HCT116 (cell line): Measurements from ENCODE around the gene WBP2NL. TPM values are rescaled to one million over a fixed set of nuclear protein-coding genes. Genes with fewer than 3 reads are reported as not detected.

Source experiments
- ATAC-seq: fragments of 200-7000 bp; cut with Tn5 transposase; 2 replicates; pipeline ENCODE4 v1.9.1; 2020; ENCODE audit warnings: mild to moderate bottlenecking, moderate library complexity
- BruUV-seq: library from RNA; stranded (reverse); fragments of 400-500 nt; replicated peaks from 2 replicates; lab custom pipeline; 2021; lab: Mats Ljungman, UMichigan
- CTCF ChIA-PET: fragments of 300-600 bp; sonication (Branson Sonifier 250); formaldehyde crosslinking; loops from one replicate; lab custom pipeline; 2021; ENCODE audit warnings: antibody characterized with exemption; lab: Charles Lee
- POLR2A ChIA-PET: fragments of 300-600, 350-600 bp; sonication (Branson Sonifier 250); formaldehyde crosslinking; loops from one replicate; lab custom pipeline; 2021; ENCODE audit warnings: antibody characterized with exemption; lab: Charles Lee
- RAD21 ChIA-PET, 2 experiments: fragments of 300-600 bp; sonication (Branson Sonifier 250); formaldehyde crosslinking; loops; one replicate each; lab custom pipeline; 2023; ENCODE audit warnings: low total read pairs in 2 of 2; ENCODE audit not compliant: uncharacterized antibody in 2 of 2, unreplicated experiment in 2 of 2, low non-redundant PET in 1 of 2; lab: Charles Lee
- DNase-seq: peaks from one replicate; pipeline ENCODE4 v3.0.0-alpha.2; 2010; ENCODE audit warnings: low read depth, low spot score
- H2AFZ ChIP-seq: fragments of 200-600 bp; shearing (Covaris generic), sonication (generic); 2 replicates; pipeline ENCODE4 v1.6.1; 2017; ENCODE audit warnings: low read depth, mixed run types, mixed read lengths, antibody characterized with exemption, low read length; ENCODE audit not compliant: poor library complexity, severe bottlenecking
- H3K27ac ChIP-seq: 2 replicates; pipeline ENCODE4 v1.5.1; 2012; ENCODE audit warnings: low read depth, low read length
- H3K27me3 ChIP-seq: fragments of 200-600 bp; sonication (generic); 2 replicates; pipeline ENCODE4 v1.6.1; 2016; ENCODE audit warnings: mixed run types, low read length, mixed read lengths; ENCODE audit not compliant: insufficient read depth
- H3K36me3 ChIP-seq, 2 experiments: fragments of 200-500 bp in 1 of 2; fragments of 200-600 bp in 1 of 2; sonication (Bioruptor generic) in 1 of 2; sonication (generic) in 1 of 2; 2 replicates each; pipeline versions ENCODE4 v1.5.1 to v1.6.1; 2014 to 2016; ENCODE audit warnings: low read length in 2 of 2, inconsistent platforms in 1 of 2, mixed read lengths in 1 of 2, mixed run types in 1 of 2; ENCODE audit not compliant: insufficient read depth in 2 of 2, control insufficient read depth in 1 of 2
- H3K4me1 ChIP-seq, 2 experiments: fragments of 200-600 bp in 1 of 2; sonication (generic) in 1 of 2; 2 replicates each; pipeline versions ENCODE4 v1.5.1 to v1.6.1; 2012 to 2017; ENCODE audit warnings: low read length in 2 of 2, inconsistent platforms in 1 of 2, mild to moderate bottlenecking in 1 of 2, mixed read lengths in 1 of 2, mixed run types in 1 of 2, moderate library complexity in 1 of 2; ENCODE audit not compliant: insufficient read depth in 2 of 2, control insufficient read depth in 1 of 2
- H3K4me2 ChIP-seq: fragments of 200-600 bp; sonication (generic); 2 replicates; pipeline ENCODE4 v1.6.1; 2017; ENCODE audit warnings: mixed run types, low read length, mixed read lengths
- H3K4me3 ChIP-seq, 2 experiments: fragments of 200-600 bp in 1 of 2; sonication (generic) in 1 of 2; replicated peaks in 1 of 2; 2 replicates each; pipeline ENCODE4 v1.5.1; 2011 to 2016; ENCODE audit warnings: low read length in 2 of 2, control low read depth in 1 of 2, low read depth in 1 of 2, mild to moderate bottlenecking in 1 of 2, mixed read lengths in 1 of 2, mixed run types in 1 of 2
- H3K79me2 ChIP-seq: fragments of 200-600 bp; sonication (generic); 2 replicates; pipeline ENCODE4 v1.6.1; 2017; ENCODE audit warnings: mild to moderate bottlenecking, mixed run types, low read length, moderate library complexity, mixed read lengths; ENCODE audit not compliant: insufficient read depth
- H3K9ac ChIP-seq: fragments of 200-600 bp; sonication (generic); 2 replicates; pipeline ENCODE4 v1.6.1; 2016; ENCODE audit warnings: low read length, mixed read lengths
- H3K9me2 ChIP-seq: fragments of 200-600 bp; sonication (generic), shearing (Covaris generic); 2 replicates; pipeline ENCODE4 v1.6.1; 2017; ENCODE audit warnings: mixed run types, mild to moderate bottlenecking, moderate library complexity; ENCODE audit not compliant: insufficient read depth
- H3K9me3 ChIP-seq, 2 experiments: fragments of 200-500 bp in 1 of 2; fragments of 200-600 bp in 1 of 2; sonication (Bioruptor generic) in 1 of 2; sonication (generic) in 1 of 2; 2 replicates each; pipeline ENCODE4 v1.6.1; 2014 to 2017; ENCODE audit warnings: low read length in 2 of 2, mixed read lengths in 2 of 2, inconsistent platforms in 1 of 2, low read depth in 1 of 2, mild to moderate bottlenecking in 1 of 2, mixed run types in 1 of 2, moderate library complexity in 1 of 2; ENCODE audit not compliant: control insufficient read depth in 1 of 2, insufficient read depth in 1 of 2
- H4K20me1 ChIP-seq: fragments of 200-600 bp; sonication (generic), shearing (Covaris generic); 2 replicates; pipeline ENCODE4 v1.6.1; 2017; ENCODE audit warnings: mixed run types, mild to moderate bottlenecking, moderate library complexity; ENCODE audit not compliant: insufficient read depth
- ATF3 ChIP-seq: IDR thresholded peaks from 2 replicates; pipeline ENCODE4 v1.6.1; 2012
- CBX3 ChIP-seq: IDR thresholded peaks from 2 replicates; pipeline ENCODE4 v1.6.1; 2012; ENCODE audit warnings: low read depth
- CEBPB ChIP-seq: IDR thresholded peaks from 2 replicates; pipeline ENCODE4 v1.6.1; 2012; ENCODE audit warnings: low read depth
- EGR1 ChIP-seq: IDR thresholded peaks from 2 replicates; pipeline ENCODE4 v1.6.1; 2012; ENCODE audit warnings: low read depth
- ELF1 ChIP-seq: IDR thresholded peaks from 2 replicates; pipeline ENCODE4 v1.6.1; 2012; ENCODE audit warnings: low read depth, borderline replicate concordance
- EZH2 ChIP-seq: fragments of 200-600 bp; sonication (generic); IDR thresholded peaks from 2 replicates; pipeline ENCODE4 v1.6.1; 2017; ENCODE audit warnings: antibody characterized with exemption, mixed run types
- EZH2phosphoT487 ChIP-seq: fragments of 200-600 bp; IDR thresholded peaks from 2 replicates; pipeline ENCODE4 v1.6.1; 2018; ENCODE audit warnings: antibody characterized with exemption, borderline replicate concordance
- FOSL1 ChIP-seq: IDR thresholded peaks from 2 replicates; pipeline ENCODE4 v1.6.1; 2012; ENCODE audit warnings: low read depth
- JUND ChIP-seq: IDR thresholded peaks from 2 replicates; pipeline ENCODE4 v1.6.1; 2012
- MAX ChIP-seq: IDR thresholded peaks from 2 replicates; pipeline ENCODE4 v1.6.1; 2012
- POLR2A ChIP-seq: IDR thresholded peaks from 2 replicates; pipeline ENCODE4 v1.7.0; 2011; ENCODE audit warnings: borderline replicate concordance; ENCODE audit not compliant: insufficient read depth, insufficient read length; ENCODE audit errors: extremely low read depth
- POLR2AphosphoS5 ChIP-seq: IDR thresholded peaks from 2 replicates; pipeline ENCODE4 v1.6.1; 2011; ENCODE audit warnings: mild to moderate bottlenecking, low read depth, low read length, moderate library complexity
- RAD21 ChIP-seq: IDR thresholded peaks from 2 replicates; pipeline ENCODE4 v1.6.1; 2012; ENCODE audit warnings: low read depth, mild to moderate bottlenecking
- REST ChIP-seq: IDR thresholded peaks from 2 replicates; pipeline ENCODE4 v1.6.1; 2012; ENCODE audit warnings: low read depth
- SIN3A ChIP-seq: IDR thresholded peaks from 2 replicates; pipeline ENCODE4 v1.6.1; 2012; ENCODE audit warnings: low read depth
- SP1 ChIP-seq: IDR thresholded peaks from 2 replicates; pipeline ENCODE4 v1.6.1; 2012; ENCODE audit warnings: low read depth
- YY1 ChIP-seq: IDR thresholded peaks from 2 replicates; pipeline ENCODE4 v1.6.1; 2011; ENCODE audit warnings: low read length, low read depth, moderate library complexity, mild to moderate bottlenecking; ENCODE audit not compliant: insufficient replicate concordance; ENCODE audit errors: extremely low read depth
- ZBTB33 ChIP-seq: IDR thresholded peaks from 2 replicates; pipeline ENCODE4 v1.6.1; 2011; ENCODE audit warnings: mild to moderate bottlenecking, low read length, moderate library complexity; ENCODE audit not compliant: insufficient replicate concordance; ENCODE audit errors: extremely low read depth
- ZFX ChIP-seq: fragments of 450-650 bp; IDR thresholded peaks from 2 replicates; pipeline ENCODE4 v1.6.1; 2017
- intact Hi-C: fragments of 100-400 bp; cut with micrococcal nuclease; formaldehyde crosslinking; loops from 2 replicates; pipeline ENCODE4 v1.10.0; 2022
- total RNA-seq: library from RNA; stranded (reverse); gene quantifications from one replicate; pipeline ENCODE4 v1.2.1, GENCODE V29; 2021; ENCODE audit not compliant: unreplicated experiment

The WBP2NL gene
- total RNA-seq, 1 experiment from 2014 or later, result not detected

- TF ChIP-seq EZH2phosphoT487 (no peak), JUND (no peak), SP1 (no peak), ZBTB33 (no peak), EGR1 (no peak), ZFX (no peak), POLR2AphosphoS5 (no peak), CBX3 (no peak), MAX (no peak), YY1 (no peak)
- TF ChIP-seq, all 23 proteins: peak for 0
These were observed 23.8 kb upstream of the WBP2NL start (continued) for GRCh38 chr22:41974691-41975290.

- no TSS peak for BruUV-seq
- ChIA-PET POLR2A (no interaction called here), CTCF (no interaction called here), RAD21 (no interaction called here)
- intact Hi-C loops, result no loop called here
- DNase-seq (no peak), ATAC-seq (no peak)
- peaks cover 8 to 12% of the 10 kb centered on the region in 2 experiments; a peak in 2 of 4 replicates for H3K4me1 ChIP-seq
- H3K36me3 ChIP-seq, result no peaks in the 10 kb centered on the region
- H3K4me2 ChIP-seq, result peak overlapping the region; percentile 95
- H3K27me3 ChIP-seq, result peaks cover 15% of the 10 kb centered on the region
- H3K9me3 ChIP-seq, result no peaks in the 10 kb centered on the region
- H3K27ac ChIP-seq, result no peak overlapping the region
- H3K9ac ChIP-seq, result no peak overlapping the region
- no peak overlapping the region for H2AFZ ChIP-seq
- H3K79me2 ChIP-seq, result no peaks in the 10 kb centered on the region
- H3K9me2 ChIP-seq, result no peaks in the 10 kb centered on the region
- H4K20me1 ChIP-seq, result no peaks in the 10 kb centered on the region
- no peak overlapping the region for H3K4me3 ChIP-seq
- TF ChIP-seq CEBPB, result no peak
- no peak for TF ChIP-seq ATF3
- no peak for TF ChIP-seq MAX
- no peak for TF ChIP-seq SIN3A
- no peak for TF ChIP-seq REST
- TF ChIP-seq JUND, result no peak
- no peak for TF ChIP-seq EGR1
- no peak for TF ChIP-seq RAD21
- TF ChIP-seq EZH2, result no peak
- TF ChIP-seq POLR2A, result no peak
- TF ChIP-seq ELF1, result no peak
- TF ChIP-seq FOSL1, result no peak
These were observed 23.1 kb upstream of the WBP2NL start for GRCh38 chr22:41975299-41976069.
